Vagina (tissue), 2 donors: ENCODE results near the gene KIAA1549.

Source experiments
- CTCF ChIP-seq, 3 experiments: fragments of 450-650 bp in 2 of 3; fragments of 200-600 bp in 1 of 3; sonication (generic) in 1 of 3; IDR thresholded peaks; one replicate each; pipeline ENCODE4 v1.5.1; 2017 to 2019; ENCODE audit warnings: antibody characterized with exemption in 3 of 3, mild to moderate bottlenecking in 2 of 3, moderate library complexity in 2 of 3
- POLR2A ChIP-seq, 2 donors: fragments of 450-650 bp; IDR thresholded peaks; one replicate each; pipeline ENCODE4 v1.6.1; 2017; ENCODE audit warnings: antibody characterized with exemption in 2 of 2, mild to moderate bottlenecking in 2 of 2, moderate library complexity in 2 of 2
- POLR2AphosphoS5 ChIP-seq, 2 donors: sonication (generic); formaldehyde crosslinking; IDR thresholded peaks; one replicate each; pipeline ENCODE4 v1.9.0; 2017; ENCODE audit warnings: antibody characterized with exemption in 2 of 2, mild to moderate bottlenecking in 2 of 2, low read depth in 1 of 2; ENCODE audit not compliant: insufficient read depth in 1 of 2

GRCh38 chr7:139018910-139019309 is 37.7 kb upstream of the KIAA1549 start:
- TF ChIP-seq CTCF (IDR thresholded peaks at IDR 0.05) = no peak
- no peak for TF ChIP-seq POLR2A (IDR thresholded peaks at IDR 0.05)
- TF ChIP-seq POLR2AphosphoS5 (IDR thresholded peaks at IDR 0.05; ENCODE audit: insufficient read depth in 1 of 2, low read depth in 1 of 2) = no peak
